ENCODE results near the gene NXPE1. TPM values are rescaled to one million over a fixed set of nuclear protein-coding genes. Genes with fewer than 3 reads are reported as not detected.

The NXPE1 gene
- polyA plus RNA-seq, 1 donor (not counting 4 experiments of a cell fraction or from before 2014, with no cell fraction given): not detected

GRCh38 chr11:114482114-114482513 lies 77.6 kb downstream of the NXPE1 start:
- no peak overlapping the region for H3K27ac ChIP-seq (ENCODE audit: control insufficient read depth, insufficient read depth, low read length)
- TF ChIP-seq CTCF (optimal IDR thresholded peaks at IDR 0.05 in 1 of 3, IDR thresholded peaks at IDR 0.05 in 1 of 3, conservative IDR thresholded peaks at IDR 0.05 in 1 of 3; ENCODE audit: extremely low read depth in 1 of 3, insufficient read depth in 2 of 3, low read length in 3 of 3): no peak
- TF ChIP-seq EZH2 (IDR thresholded peaks at IDR 0.05; ENCODE audit: low read length): no peak
- FAIRE-seq (no peak), DNase-seq (ENCODE audit: low read depth, low spot score) (no peak)
- no peak overlapping the region for H3K4me2 ChIP-seq (ENCODE audit: control insufficient read depth, extremely low read depth, insufficient read depth, low read depth, low read length)
- no peaks in the 10 kb centered on the region for H3K36me3 ChIP-seq (ENCODE audit: control insufficient read depth in 2 of 2, extremely low read depth in 1 of 2, insufficient read depth in 2 of 2, low read length in 2 of 2)
- no peaks in the 10 kb centered on the region for H3K79me2 ChIP-seq (ENCODE audit: control insufficient read depth, insufficient read depth, low read length)
- H3K27me3 ChIP-seq (ENCODE audit: control insufficient read depth, extremely low read depth, insufficient read depth, low read length): no peaks in the 10 kb centered on the region
- H2AFZ ChIP-seq (ENCODE audit: control insufficient read depth, low read length): no peak overlapping the region
- dilution Hi-C loops (cut with MboI; ENCODE audit: extremely low pct_ligation_motif_present, low sequenced_read_pairs): no loop called here
- H3K4me1 ChIP-seq (ENCODE audit: control insufficient read depth, extremely low read depth, insufficient read depth, low read length): no peaks in the 10 kb centered on the region
- no peak overlapping the region for H3K9ac ChIP-seq (ENCODE audit: control insufficient read depth, extremely low read depth, insufficient read depth, low read length)
- H3K4me3 ChIP-seq (ENCODE audit: control insufficient read depth in 2 of 3, extremely low read depth in 1 of 3, insufficient read depth in 2 of 3, low read depth in 1 of 3, low read length in 3 of 3): no peak overlapping the region
- H4K20me1 ChIP-seq (ENCODE audit: control insufficient read depth, extremely low read depth, insufficient read depth, low read length): no peaks in the 10 kb centered on the region
- no peaks in the 10 kb centered on the region for H3K9me3 ChIP-seq (ENCODE audit: control insufficient read depth, low read depth, low read length)
- H3K9me1 ChIP-seq (ENCODE audit: control insufficient read depth, extremely low read depth, insufficient read depth, low read length): no peaks in the 10 kb centered on the region

GRCh38 chr11:114479331-114479730 lies 80.3 kb downstream of the NXPE1 start:
- no peaks in the 10 kb centered on the region for H3K79me2 ChIP-seq (ENCODE audit: control insufficient read depth, insufficient read depth, low read length)
- no peaks in the 10 kb centered on the region for H4K20me1 ChIP-seq (ENCODE audit: control insufficient read depth, extremely low read depth, insufficient read depth, low read length)
- H3K27me3 ChIP-seq (ENCODE audit: control insufficient read depth, extremely low read depth, insufficient read depth, low read length): no peaks in the 10 kb centered on the region
- TF ChIP-seq CTCF (optimal IDR thresholded peaks at IDR 0.05 in 1 of 3, IDR thresholded peaks at IDR 0.05 in 1 of 3, conservative IDR thresholded peaks at IDR 0.05 in 1 of 3; ENCODE audit: extremely low read depth in 1 of 3, insufficient read depth in 2 of 3, low read length in 3 of 3) (no peak), EZH2 (IDR thresholded peaks at IDR 0.05; ENCODE audit: low read length) (no peak)
- H3K4me1 ChIP-seq (ENCODE audit: control insufficient read depth, extremely low read depth, insufficient read depth, low read length): no peaks in the 10 kb centered on the region
- no peak overlapping the region for H3K4me2 ChIP-seq (ENCODE audit: control insufficient read depth, extremely low read depth, insufficient read depth, low read depth, low read length)
- dilution Hi-C loops (cut with MboI; ENCODE audit: extremely low pct_ligation_motif_present, low sequenced_read_pairs): no loop called here
- no peak for DNase-seq (ENCODE audit: low read depth, low spot score)
- H3K9me3 ChIP-seq (ENCODE audit: control insufficient read depth, low read depth, low read length): no peaks in the 10 kb centered on the region
- H2AFZ ChIP-seq (ENCODE audit: control insufficient read depth, low read length): no peak overlapping the region
- H3K9ac ChIP-seq (ENCODE audit: control insufficient read depth, extremely low read depth, insufficient read depth, low read length): no peak overlapping the region
- no peaks in the 10 kb centered on the region for H3K9me1 ChIP-seq (ENCODE audit: control insufficient read depth, extremely low read depth, insufficient read depth, low read length)
- H3K27ac ChIP-seq (ENCODE audit: control insufficient read depth, insufficient read depth, low read length): no peak overlapping the region
- no peak overlapping the region for H3K4me3 ChIP-seq (ENCODE audit: control insufficient read depth in 2 of 3, extremely low read depth in 1 of 3, insufficient read depth in 2 of 3, low read depth in 1 of 3, low read length in 3 of 3)
- FAIRE-seq: no peak
- H3K36me3 ChIP-seq (ENCODE audit: control insufficient read depth in 2 of 2, extremely low read depth in 1 of 2, insufficient read depth in 2 of 2, low read length in 2 of 2): no peaks in the 10 kb centered on the region

Data from keratinocyte (primary cell).